Activated T-cell treated with anti-CD3 and anti-CD28 coated beads, Interleukin-2, amount 50 U/mL, for 24 hours (primary cell): Measurements from ENCODE around the gene PTPRH.
"Not testable (repeated sequence)": the region's sequence is repeated elsewhere in the genome, so short reads cannot be mapped to it uniquely, and the experiment has no call there.

Experiments
- DNase-seq: peaks from one replicate; pipeline ENCODE4 v3.0.0-alpha.2; 2020
- H3K27ac Mint-ChIP-seq: 2 replicates; pipeline ENCODE4 v1.8.0; 2020; ENCODE audit warnings: mild to moderate bottlenecking, mixed read lengths
- H3K27me3 Mint-ChIP-seq: 2 replicates; pipeline ENCODE4 v1.8.0; 2020; ENCODE audit warnings: mixed read lengths
- H3K36me3 Mint-ChIP-seq: 2 replicates; pipeline ENCODE4 v1.8.0; 2020; ENCODE audit warnings: low read depth, mixed read lengths
- H3K4me1 Mint-ChIP-seq: 2 replicates; pipeline ENCODE4 v1.8.0; 2020; ENCODE audit warnings: low read depth, mixed read lengths
- H3K4me3 Mint-ChIP-seq: 2 replicates; pipeline ENCODE4 v1.8.0; 2020; ENCODE audit warnings: mild to moderate bottlenecking, moderate library complexity, mixed read lengths
- H3K9me3 Mint-ChIP-seq: 2 replicates; pipeline ENCODE4 v1.8.0; 2020; ENCODE audit warnings: mixed read lengths

Gene PTPRH

GRCh38 chr19:55231391-55232285 lies 22.3 kb upstream of the PTPRH start:
- H3K27ac Mint-ChIP-seq: peak overlapping the region; percentile 44
- H3K4me1 Mint-ChIP-seq: peaks cover 2% of the 10 kb centered on the region
- no peak overlapping the region for H3K4me3 Mint-ChIP-seq
- H3K9me3 Mint-ChIP-seq: no peaks in the 10 kb centered on the region
- no peak for DNase-seq
- H3K27me3 Mint-ChIP-seq: no peaks in the 10 kb centered on the region
- peaks cover 93% of the 10 kb centered on the region for H3K36me3 Mint-ChIP-seq

- Mint-ChIP-seq H3K27ac (no peak overlapping the region), H3K4me1 (peaks cover 2% of the 10 kb centered on the region), H3K27me3 (no peaks in the 10 kb centered on the region), H3K9me3 (no peaks in the 10 kb centered on the region), H3K36me3 (peaks cover 93% of the 10 kb centered on the region), H3K4me3 (no peak overlapping the region)
- no peak for DNase-seq
Observed at GRCh38 chr19:55230780-55231179, 21.5 kb upstream of the PTPRH start.

- Mint-ChIP-seq H3K9me3 (no peaks in the 10 kb centered on the region), H3K36me3 (peaks cover 95% of the 10 kb centered on the region), H3K27me3 (no peaks in the 10 kb centered on the region), H3K27ac (no peak overlapping the region), H3K4me1 (peaks cover 2% of the 10 kb centered on the region), H3K4me3 (no peak overlapping the region)
- no peak for DNase-seq
Observed at GRCh38 chr19:55230329-55230728, 21.0 kb upstream of the PTPRH start.

- no peaks in the 10 kb centered on the region for H3K27me3 Mint-ChIP-seq
- no peaks in the 10 kb centered on the region for H3K4me1 Mint-ChIP-seq
Observed at GRCh38 chr19:55229789-55230182, 20.5 kb upstream of the PTPRH start.

GRCh38 chr19:55229145-55229788 lies 20.0 kb upstream of the PTPRH start:
- DNase-seq: no peak
- Mint-ChIP-seq H3K36me3 (peaks cover 92% of the 10 kb centered on the region), H3K9me3 (no peaks in the 10 kb centered on the region), H3K27me3 (no peaks in the 10 kb centered on the region), H3K4me1 (no peaks in the 10 kb centered on the region), H3K27ac (peak overlapping the region; percentile 59), H3K4me3 (no peak overlapping the region)

More at GRCh38 chr19:55229789-55230182, 20.5 kb upstream of the PTPRH start:
- H3K27ac Mint-ChIP-seq: no peak overlapping the region
- no peak for DNase-seq
- no peak overlapping the region for H3K4me3 Mint-ChIP-seq
- peaks cover 92% of the 10 kb centered on the region for H3K36me3 Mint-ChIP-seq
- H3K9me3 Mint-ChIP-seq: no peaks in the 10 kb centered on the region

- H3K9me3 Mint-ChIP-seq: no peaks in the 10 kb centered on the region
- H3K27ac Mint-ChIP-seq: peak within 1 kb of the TSS; percentile 59
- peaks cover 92% of the 10 kb centered on the region for H3K36me3 Mint-ChIP-seq
- no peak within 1 kb of the TSS for H3K4me3 Mint-ChIP-seq
- H3K4me1 Mint-ChIP-seq: no peaks in the 10 kb centered on the region
- no peak for DNase-seq
- H3K27me3 Mint-ChIP-seq: no peaks in the 10 kb centered on the region
Observed at GRCh38 chr19:55228403-55229031, 19.2 kb upstream of the PTPRH start, which contains the start of gene TMEM86B. Gene TMEM86B (minus strand): TSS chr19:55228763. CDS start chr19:55228741, 22 bp downstream.

GRCh38 chr19:55228015-55228391 lies 18.7 kb upstream of the PTPRH start:
- Mint-ChIP-seq H3K4me3 (no peak overlapping the region), H3K4me1 (no peaks in the 10 kb centered on the region), H3K27ac (peak overlapping the region; percentile 52)

GRCh38 chr19:55227241-55228014 lies 18.1 kb upstream of the PTPRH start:
- no peak for DNase-seq
- H3K9me3 Mint-ChIP-seq: no peaks in the 10 kb centered on the region
- H3K4me1 Mint-ChIP-seq: no peaks in the 10 kb centered on the region
- peak overlapping the region; percentile 52 for H3K27ac Mint-ChIP-seq
- no peaks in the 10 kb centered on the region for H3K27me3 Mint-ChIP-seq
- no peak overlapping the region for H3K4me3 Mint-ChIP-seq
- H3K36me3 Mint-ChIP-seq: peaks cover 90% of the 10 kb centered on the region

More at GRCh38 chr19:55228015-55228391, 18.7 kb upstream of the PTPRH start:
- Mint-ChIP-seq H3K9me3 (no peaks in the 10 kb centered on the region), H3K27me3 (no peaks in the 10 kb centered on the region), H3K36me3 (peaks cover 91% of the 10 kb centered on the region)
- no peak for DNase-seq

GRCh38 chr19:55226788-55227187 lies 17.5 kb upstream of the PTPRH start:
- no peak overlapping the region for H3K4me3 Mint-ChIP-seq
- DNase-seq: no peak
- no peaks in the 10 kb centered on the region for H3K27me3 Mint-ChIP-seq
- H3K4me1 Mint-ChIP-seq: no peaks in the 10 kb centered on the region
- H3K9me3 Mint-ChIP-seq: no peaks in the 10 kb centered on the region
- H3K36me3 Mint-ChIP-seq: peaks cover 85% of the 10 kb centered on the region
- H3K27ac Mint-ChIP-seq: no peak overlapping the region

- peaks cover 2% of the 10 kb centered on the region for H3K4me1 Mint-ChIP-seq
- H3K36me3 Mint-ChIP-seq: peaks cover 84% of the 10 kb centered on the region
- no peak overlapping the region for H3K4me3 Mint-ChIP-seq
- H3K27ac Mint-ChIP-seq: no peak overlapping the region
- no peak for DNase-seq
- H3K27me3 Mint-ChIP-seq: no peaks in the 10 kb centered on the region
- H3K9me3 Mint-ChIP-seq: no peaks in the 10 kb centered on the region
Observed at GRCh38 chr19:55226273-55226672, 17.0 kb upstream of the PTPRH start.

GRCh38 chr19:55225415-55225958 lies 16.2 kb upstream of the PTPRH start:
- peaks cover 84% of the 10 kb centered on the region for H3K36me3 Mint-ChIP-seq
- no peak for DNase-seq
- peak overlapping the region; percentile 62 for H3K27ac Mint-ChIP-seq
- H3K4me1 Mint-ChIP-seq: peaks cover 2% of the 10 kb centered on the region
- no peak overlapping the region for H3K4me3 Mint-ChIP-seq
- peaks cover 2% of the 10 kb centered on the region for H3K9me3 Mint-ChIP-seq
- H3K27me3 Mint-ChIP-seq: no peaks in the 10 kb centered on the region

GRCh38 chr19:55224679-55225414 lies 15.5 kb upstream of the PTPRH start:
- not testable (repeated sequence) for H3K4me1 Mint-ChIP-seq, DNase-seq, H3K27me3 Mint-ChIP-seq, H3K4me3 Mint-ChIP-seq, H3K9me3 Mint-ChIP-seq
- Mint-ChIP-seq H3K27ac (peak overlapping the region; percentile 62), H3K36me3 (peaks cover 82% of the 10 kb centered on the region)

- no peak for DNase-seq
- peaks cover 76% of the 10 kb centered on the region for H3K36me3 Mint-ChIP-seq
- H3K9me3 Mint-ChIP-seq: peaks cover 2% of the 10 kb centered on the region
- no peaks in the 10 kb centered on the region for H3K27me3 Mint-ChIP-seq
- peaks cover 2% of the 10 kb centered on the region for H3K4me1 Mint-ChIP-seq
- no peak overlapping the region for H3K4me3 Mint-ChIP-seq
- H3K27ac Mint-ChIP-seq: peak overlapping the region; percentile 22
Observed at GRCh38 chr19:55224038-55224665, 14.9 kb upstream of the PTPRH start.
